ENCODE results near the gene EFHB. TPM values are rescaled to one million over a fixed set of nuclear protein-coding genes. Genes with fewer than 3 reads are reported as not detected.

EFHB gene
- total RNA-seq, 1 donor from 2014 or later, result 1.2 TPM

DNA sequence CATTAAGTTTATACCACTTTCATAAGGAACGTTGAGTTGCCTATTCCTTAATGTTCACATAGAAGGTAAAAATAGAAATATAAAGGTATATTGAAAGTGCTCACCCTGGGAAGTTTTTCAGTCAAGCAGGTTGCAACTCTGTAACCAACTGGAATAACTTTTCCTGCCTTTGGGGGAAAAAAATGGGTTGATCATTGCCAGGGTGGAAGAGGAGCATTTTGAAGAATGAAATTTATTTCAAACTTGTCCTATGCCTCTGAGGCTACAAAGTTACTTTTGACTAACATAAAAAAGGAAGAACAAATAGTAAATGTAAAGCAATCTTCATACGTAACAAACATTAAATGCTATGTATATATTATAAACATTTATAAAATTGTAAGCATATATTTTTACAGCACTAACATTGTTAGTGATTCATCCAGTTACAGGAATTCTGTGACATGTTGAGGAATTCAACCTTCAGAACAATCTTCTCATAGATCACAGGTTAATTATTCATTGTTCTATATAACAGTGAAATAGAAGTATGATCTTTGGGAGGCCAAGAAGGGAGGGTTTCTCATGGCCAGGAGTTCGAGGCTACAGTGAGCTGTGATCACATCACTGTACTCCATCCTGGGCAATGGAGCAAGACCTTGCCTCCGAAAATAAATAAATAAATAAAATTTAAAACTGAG, 13.5 kb downstream of the EFHB start:
- H3K4me1 ChIP-seq (ENCODE audit: insufficient read depth, low read length), result no peaks in the 10 kb centered on the region
- DNase-seq (ENCODE audit: low read depth) (no peak), FAIRE-seq (no peak)
- Mint-ChIP-seq H3K36me3 (ENCODE audit: low read depth, unreplicated experiment) (no peaks in the 10 kb centered on the region), H3K9me3 (ENCODE audit: unreplicated experiment) (no peaks in the 10 kb centered on the region), H3K4me1 (ENCODE audit: low read depth, unreplicated experiment) (no peaks in the 10 kb centered on the region), H3K27me3 (ENCODE audit: low read depth, unreplicated experiment) (no peaks in the 10 kb centered on the region), H3K27ac (ENCODE audit: unreplicated experiment) (no peak overlapping the region), H3K4me3 (ENCODE audit: unreplicated experiment) (no peak overlapping the region)
- no peak overlapping the region for H3K4me3 ChIP-seq (ENCODE audit: insufficient read depth, low read depth, low read length)
- H2AFZ ChIP-seq (ENCODE audit: low read depth, low read length), result no peak overlapping the region
- H3K36me3 ChIP-seq (ENCODE audit: insufficient read depth, low read length), result no peaks in the 10 kb centered on the region
- no peak overlapping the region for H3K4me2 ChIP-seq (ENCODE audit: low read length)
- H3K9me3 ChIP-seq (ENCODE audit: insufficient read depth, low read depth, low read length), result no peaks in the 10 kb centered on the region
- no peak overlapping the region for H3K9ac ChIP-seq (ENCODE audit: low read length)
- no peaks in the 10 kb centered on the region for H3K79me2 ChIP-seq (ENCODE audit: insufficient read depth, low read length)
- TF ChIP-seq, protein P1, sequence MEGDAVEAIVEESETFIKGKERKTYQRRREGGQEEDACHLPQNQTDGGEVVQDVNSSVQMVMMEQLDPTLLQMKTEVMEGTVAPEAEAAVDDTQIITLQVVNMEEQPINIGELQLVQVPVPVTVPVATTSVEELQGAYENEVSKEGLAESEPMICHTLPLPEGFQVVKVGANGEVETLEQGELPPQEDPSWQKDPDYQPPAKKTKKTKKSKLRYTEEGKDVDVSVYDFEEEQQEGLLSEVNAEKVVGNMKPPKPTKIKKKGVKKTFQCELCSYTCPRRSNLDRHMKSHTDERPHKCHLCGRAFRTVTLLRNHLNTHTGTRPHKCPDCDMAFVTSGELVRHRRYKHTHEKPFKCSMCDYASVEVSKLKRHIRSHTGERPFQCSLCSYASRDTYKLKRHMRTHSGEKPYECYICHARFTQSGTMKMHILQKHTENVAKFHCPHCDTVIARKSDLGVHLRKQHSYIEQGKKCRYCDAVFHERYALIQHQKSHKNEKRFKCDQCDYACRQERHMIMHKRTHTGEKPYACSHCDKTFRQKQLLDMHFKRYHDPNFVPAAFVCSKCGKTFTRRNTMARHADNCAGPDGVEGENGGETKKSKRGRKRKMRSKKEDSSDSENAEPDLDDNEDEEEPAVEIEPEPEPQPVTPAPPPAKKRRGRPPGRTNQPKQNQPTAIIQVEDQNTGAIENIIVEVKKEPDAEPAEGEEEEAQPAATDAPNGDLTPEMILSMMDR (IDR thresholded peaks at IDR 0.05; ENCODE audit: insufficient read depth, low read depth, low read length), result no peak
- H4K20me1 ChIP-seq (ENCODE audit: insufficient read depth, low read length), result no peaks in the 10 kb centered on the region
- H3K27me3 ChIP-seq (ENCODE audit: insufficient read depth, low read length), result no peaks in the 10 kb centered on the region
- no peak overlapping the region for H3K27ac ChIP-seq (ENCODE audit: low read depth, low read length)

DNA sequence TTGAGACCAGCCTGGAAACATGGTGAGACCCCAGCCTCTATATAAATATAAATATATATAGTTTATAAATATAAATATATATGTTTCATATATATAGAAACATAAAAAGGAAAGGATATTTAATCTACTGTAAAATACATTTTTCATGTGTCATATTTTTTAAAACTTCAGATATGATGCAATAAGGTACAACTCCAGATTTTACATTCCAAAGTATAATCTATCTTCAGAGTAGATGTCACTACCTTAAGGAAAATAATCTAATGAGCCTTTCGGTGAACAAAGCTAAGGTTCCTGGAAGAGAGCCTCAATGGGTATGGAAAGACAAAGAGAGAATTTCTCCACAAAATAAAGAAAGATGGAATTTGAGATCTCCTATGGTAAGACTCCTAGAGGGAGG, 16.9 kb downstream of the EFHB start:
- no peaks in the 10 kb centered on the region for H3K27me3 Mint-ChIP-seq (ENCODE audit: low read depth, unreplicated experiment)
- no peaks in the 10 kb centered on the region for H4K20me1 ChIP-seq (ENCODE audit: insufficient read depth, low read length)
- H3K27me3 ChIP-seq (ENCODE audit: insufficient read depth, low read length), result no peaks in the 10 kb centered on the region
- H3K79me2 ChIP-seq (ENCODE audit: insufficient read depth, low read length), result no peaks in the 10 kb centered on the region
- FAIRE-seq, result no peak
- DNase-seq (ENCODE audit: low read depth), result no peak
- H3K4me1 Mint-ChIP-seq (ENCODE audit: low read depth, unreplicated experiment), result no peaks in the 10 kb centered on the region
- no peak overlapping the region for H3K27ac Mint-ChIP-seq (ENCODE audit: unreplicated experiment)
- H3K9ac ChIP-seq (ENCODE audit: low read length), result no peak overlapping the region
- H3K4me3 ChIP-seq (ENCODE audit: insufficient read depth, low read depth, low read length), result no peak overlapping the region
- H3K9me3 ChIP-seq (ENCODE audit: insufficient read depth, low read depth, low read length), result no peaks in the 10 kb centered on the region
- no peaks in the 10 kb centered on the region for H3K36me3 Mint-ChIP-seq (ENCODE audit: low read depth, unreplicated experiment)
- H2AFZ ChIP-seq (ENCODE audit: low read depth, low read length), result no peak overlapping the region
- H3K27ac ChIP-seq (ENCODE audit: low read depth, low read length), result no peak overlapping the region
- H3K36me3 ChIP-seq (ENCODE audit: insufficient read depth, low read length), result no peaks in the 10 kb centered on the region
- H3K9me3 Mint-ChIP-seq (ENCODE audit: unreplicated experiment), result peaks cover 2% of the 10 kb centered on the region
- TF ChIP-seq, protein P1 (IDR thresholded peaks at IDR 0.05; ENCODE audit: insufficient read depth, low read depth, low read length), result no peak
- no peak for TF ChIP-seq EZH2 (IDR thresholded peaks at IDR 0.05; ENCODE audit: insufficient read depth, low read length)
- H3K4me2 ChIP-seq (ENCODE audit: low read length), result no peak overlapping the region
- no peak overlapping the region for H3K4me3 Mint-ChIP-seq (ENCODE audit: unreplicated experiment)
- no peaks in the 10 kb centered on the region for H3K4me1 ChIP-seq (ENCODE audit: insufficient read depth, low read length)

DNA sequence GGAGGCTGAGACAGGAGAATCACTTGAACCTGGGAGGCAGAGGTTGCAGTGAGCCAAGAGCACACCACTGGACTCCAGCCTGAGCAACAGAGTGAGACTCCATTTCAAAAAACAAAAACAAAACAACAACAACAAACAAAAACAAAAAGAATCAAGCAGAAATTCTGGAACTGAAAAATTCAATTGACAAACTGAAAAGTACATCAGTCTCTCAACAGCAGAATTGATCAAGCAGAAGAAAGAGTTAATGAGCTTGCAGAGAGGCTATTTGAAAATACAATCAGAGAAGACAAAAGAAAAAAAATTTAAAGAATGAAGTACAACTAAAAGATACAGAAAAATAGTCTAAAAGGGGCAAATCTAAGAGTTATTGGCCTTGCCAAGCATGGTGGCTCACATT, 22.6 kb downstream of the EFHB start:
- H3K9me3 ChIP-seq (ENCODE audit: insufficient read depth, low read depth, low read length), result no peaks in the 10 kb centered on the region
- H3K4me3 Mint-ChIP-seq (ENCODE audit: unreplicated experiment), result no peak overlapping the region
- no peak overlapping the region for H2AFZ ChIP-seq (ENCODE audit: low read depth, low read length)
- no peak overlapping the region for H3K27ac ChIP-seq (ENCODE audit: low read depth, low read length)
- no peaks in the 10 kb centered on the region for H3K4me1 Mint-ChIP-seq (ENCODE audit: low read depth, unreplicated experiment)
- FAIRE-seq (no peak), DNase-seq (ENCODE audit: low read depth) (no peak)
- no peak overlapping the region for H3K4me3 ChIP-seq (ENCODE audit: insufficient read depth, low read depth, low read length)
- H3K36me3 Mint-ChIP-seq (ENCODE audit: low read depth, unreplicated experiment), result no peaks in the 10 kb centered on the region
- no peak for TF ChIP-seq EZH2 (IDR thresholded peaks at IDR 0.05; ENCODE audit: insufficient read depth, low read length)
- TF ChIP-seq, protein P1 (IDR thresholded peaks at IDR 0.05; ENCODE audit: insufficient read depth, low read depth, low read length), result no peak
- H3K36me3 ChIP-seq (ENCODE audit: insufficient read depth, low read length), result no peaks in the 10 kb centered on the region
- H3K27ac Mint-ChIP-seq (ENCODE audit: unreplicated experiment), result no peak overlapping the region
- H3K4me2 ChIP-seq (ENCODE audit: low read length), result no peak overlapping the region
- H3K9me3 Mint-ChIP-seq (ENCODE audit: unreplicated experiment), result peaks cover 6% of the 10 kb centered on the region
- no peaks in the 10 kb centered on the region for H3K27me3 ChIP-seq (ENCODE audit: insufficient read depth, low read length)
- no peak overlapping the region for H3K9ac ChIP-seq (ENCODE audit: low read length)
- no peaks in the 10 kb centered on the region for H3K79me2 ChIP-seq (ENCODE audit: insufficient read depth, low read length)
- no peaks in the 10 kb centered on the region for H3K4me1 ChIP-seq (ENCODE audit: insufficient read depth, low read length)
- H3K27me3 Mint-ChIP-seq (ENCODE audit: low read depth, unreplicated experiment), result no peaks in the 10 kb centered on the region
- H4K20me1 ChIP-seq (ENCODE audit: insufficient read depth, low read length), result no peaks in the 10 kb centered on the region
